ENCODE measurements around the gene ZPLD1.

Gene ZPLD1

GRCh38 chr3:102447272-102447671, 12.5 kb downstream of the ZPLD1 start:
- Mint-ChIP-seq H3K27ac (no peak overlapping the region), H3K27me3 (no peaks in the 10 kb centered on the region), H3K36me3 (no peaks in the 10 kb centered on the region), H3K9me3 (no peaks in the 10 kb centered on the region), H3K4me3 (no peak overlapping the region), H3K4me1 (peaks cover 3% of the 10 kb centered on the region)
- ATAC-seq (ENCODE audit: low read depth) (no peak), DNase-seq (ENCODE audit: low spot score in 2 of 2) (no peak)

DNA sequence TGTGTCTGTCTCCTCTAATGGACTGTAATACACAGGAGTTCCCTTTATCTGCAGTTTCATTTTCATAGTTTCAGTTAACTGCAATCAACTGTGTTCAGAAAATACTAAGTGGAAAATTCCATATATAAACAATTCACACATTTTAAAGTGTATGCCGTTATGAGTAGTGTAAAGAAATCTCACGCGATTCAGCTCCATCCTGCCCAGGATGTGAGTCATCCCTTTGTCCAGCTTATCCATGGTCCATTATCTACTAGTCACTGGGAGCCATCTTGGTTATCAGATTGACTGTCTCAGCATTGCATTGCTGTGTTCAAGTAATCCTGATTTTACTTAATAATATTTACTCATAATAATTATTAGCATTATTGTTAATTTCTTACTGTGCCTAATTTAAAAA, 14.5 kb downstream of the ZPLD1 start:
- Mint-ChIP-seq H3K4me3 (no peak overlapping the region), H3K9me3 (no peaks in the 10 kb centered on the region), H3K4me1 (peaks cover 3% of the 10 kb centered on the region), H3K27ac (no peak overlapping the region), H3K27me3 (no peaks in the 10 kb centered on the region), H3K36me3 (no peaks in the 10 kb centered on the region)
- DNase-seq (ENCODE audit: low spot score in 2 of 2), result no peak
- ATAC-seq (ENCODE audit: low read depth), result no peak

DNA sequence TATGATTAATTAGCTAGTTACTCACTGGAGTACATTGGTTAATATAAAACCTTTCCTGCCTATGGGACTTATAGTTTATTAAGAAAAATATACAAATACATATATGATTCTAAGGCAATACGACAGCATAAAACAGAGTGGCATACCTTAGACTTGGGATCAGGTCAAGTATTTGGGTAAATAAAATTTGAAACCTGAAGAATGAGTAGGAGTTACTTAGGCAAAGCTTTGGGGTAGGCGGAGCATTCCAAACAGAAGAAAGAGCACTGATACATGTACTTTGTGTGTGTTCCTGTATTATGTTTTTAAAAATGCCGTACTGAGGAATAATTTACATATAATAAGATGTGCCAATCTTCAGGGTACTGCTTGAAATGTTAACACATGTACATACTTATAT, 15.1 kb downstream of the ZPLD1 start:
- Mint-ChIP-seq H3K27ac (no peak overlapping the region), H3K4me1 (peaks cover 3% of the 10 kb centered on the region), H3K36me3 (no peaks in the 10 kb centered on the region), H3K4me3 (no peak overlapping the region), H3K9me3 (no peaks in the 10 kb centered on the region), H3K27me3 (no peaks in the 10 kb centered on the region)
- DNase-seq (ENCODE audit: low spot score in 2 of 2) (no peak), ATAC-seq (ENCODE audit: low read depth) (no peak)

DNA sequence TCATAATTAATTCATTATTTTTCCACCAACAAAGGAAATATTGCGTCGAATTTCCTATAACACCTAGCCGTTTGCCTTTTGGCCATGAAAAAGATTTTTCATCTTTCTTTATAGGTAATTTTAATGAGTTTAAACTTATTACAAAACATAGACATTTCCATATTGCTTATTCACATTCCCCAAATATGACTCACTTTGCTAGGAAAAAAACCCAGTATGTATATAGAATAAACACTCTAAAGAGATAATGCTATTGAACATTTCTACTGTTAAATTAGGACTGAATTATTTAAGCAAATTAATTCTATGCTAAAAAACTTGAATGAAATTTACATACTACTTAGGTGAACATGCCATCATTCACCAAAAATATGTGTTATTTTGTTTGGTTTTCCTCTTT, 16.2 kb downstream of the ZPLD1 start:
- no peaks in the 10 kb centered on the region for H3K36me3 Mint-ChIP-seq
- H3K4me1 Mint-ChIP-seq, result peaks cover 3% of the 10 kb centered on the region
- no peaks in the 10 kb centered on the region for H3K9me3 Mint-ChIP-seq
- H3K27me3 Mint-ChIP-seq, result peaks cover 2% of the 10 kb centered on the region
- no peak overlapping the region for H3K4me3 Mint-ChIP-seq
- ATAC-seq (ENCODE audit: low read depth), result no peak
- H3K27ac Mint-ChIP-seq, result no peak overlapping the region
- DNase-seq (ENCODE audit: low spot score in 2 of 2), result no peak

DNA sequence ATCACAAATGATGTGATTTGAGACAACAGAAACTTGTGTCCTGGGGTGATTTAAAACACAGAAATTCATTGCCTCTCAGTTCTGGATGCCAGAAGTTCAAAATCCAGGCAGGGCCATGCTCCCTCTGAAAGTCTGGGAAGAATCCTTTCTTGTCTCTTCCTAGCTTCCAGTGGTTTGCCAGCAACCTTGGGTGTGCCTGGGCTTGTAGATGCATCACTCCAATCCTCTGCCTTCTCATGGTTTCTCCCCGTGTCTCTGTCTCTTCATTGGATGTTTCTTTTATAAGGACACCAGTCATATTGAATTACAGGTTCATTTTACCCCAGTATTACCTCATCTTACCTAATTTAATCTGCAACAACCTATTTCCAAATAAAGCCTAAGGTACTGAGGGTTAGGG, 16.7 kb downstream of the ZPLD1 start:
- ATAC-seq (ENCODE audit: low read depth) (no peak), DNase-seq (ENCODE audit: low spot score in 2 of 2) (no peak)
- Mint-ChIP-seq H3K9me3 (no peaks in the 10 kb centered on the region), H3K27me3 (peaks cover 2% of the 10 kb centered on the region), H3K27ac (no peak overlapping the region), H3K36me3 (no peaks in the 10 kb centered on the region), H3K4me3 (no peak overlapping the region), H3K4me1 (peaks cover 3% of the 10 kb centered on the region)

DNA sequence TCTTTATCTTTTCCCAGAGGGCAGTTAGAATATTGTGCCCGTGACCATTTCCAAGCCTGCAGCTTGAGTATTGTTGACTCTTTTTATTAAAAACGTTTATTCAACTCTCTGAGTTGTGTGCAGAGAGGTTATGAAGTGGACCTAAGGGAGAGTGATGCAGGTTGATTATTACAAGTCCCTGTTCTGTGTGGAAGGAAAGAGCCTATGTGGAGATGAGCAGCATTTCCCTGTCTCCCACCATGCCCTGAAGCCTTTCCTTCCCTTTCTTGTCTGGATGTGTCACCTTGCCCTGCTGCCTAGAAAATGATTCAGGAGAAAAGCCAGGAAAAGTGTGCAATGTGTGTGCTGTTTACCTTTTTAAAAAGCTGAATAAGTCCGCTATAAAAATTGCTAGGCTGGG, 19.4 kb downstream of the ZPLD1 start:
- H3K36me3 Mint-ChIP-seq, result no peaks in the 10 kb centered on the region
- H3K27ac Mint-ChIP-seq, result no peak overlapping the region
- H3K4me1 Mint-ChIP-seq, result peaks cover under 1% of the 10 kb centered on the region
- ATAC-seq (ENCODE audit: low read depth), result no peak
- no peak overlapping the region for H3K4me3 Mint-ChIP-seq
- no peak for DNase-seq (ENCODE audit: low spot score in 2 of 2)
- peaks cover 2% of the 10 kb centered on the region for H3K27me3 Mint-ChIP-seq
- H3K9me3 Mint-ChIP-seq, result no peaks in the 10 kb centered on the region

GRCh38 chr3:102457644-102458043, 22.8 kb downstream of the ZPLD1 start:
- no peaks in the 10 kb centered on the region for H3K4me1 Mint-ChIP-seq
- H3K27me3 Mint-ChIP-seq, result peaks cover 3% of the 10 kb centered on the region
- ATAC-seq (ENCODE audit: low read depth) (no peak), DNase-seq (ENCODE audit: low spot score in 2 of 2) (no peak)
- no peak overlapping the region for H3K27ac Mint-ChIP-seq
- no peaks in the 10 kb centered on the region for H3K36me3 Mint-ChIP-seq
- no peaks in the 10 kb centered on the region for H3K9me3 Mint-ChIP-seq
- no peak overlapping the region for H3K4me3 Mint-ChIP-seq

- no peaks in the 10 kb centered on the region for H3K36me3 Mint-ChIP-seq
- H3K27ac Mint-ChIP-seq, result no peak overlapping the region
- peaks cover 2% of the 10 kb centered on the region for H3K27me3 Mint-ChIP-seq
- no peak overlapping the region for H3K4me3 Mint-ChIP-seq
- H3K4me1 Mint-ChIP-seq, result no peaks in the 10 kb centered on the region
- ATAC-seq (ENCODE audit: low read depth) (no peak), DNase-seq (ENCODE audit: low spot score in 2 of 2) (no peak)
- H3K9me3 Mint-ChIP-seq, result no peaks in the 10 kb centered on the region
These were observed 25.8 kb downstream of the ZPLD1 start for GRCh38 chr3:102460579-102460978.

GRCh38 chr3:102464261-102464660, 29.4 kb downstream of the ZPLD1 start:
- Mint-ChIP-seq H3K36me3 (no peaks in the 10 kb centered on the region), H3K27ac (no peak overlapping the region), H3K4me3 (no peak overlapping the region), H3K27me3 (peaks cover 6% of the 10 kb centered on the region), H3K4me1 (no peaks in the 10 kb centered on the region), H3K9me3 (no peaks in the 10 kb centered on the region)
- ATAC-seq (ENCODE audit: low read depth) (no peak), DNase-seq (ENCODE audit: low spot score in 2 of 2) (no peak)

- Mint-ChIP-seq H3K4me3 (no peak overlapping the region), H3K27me3 (peaks cover 5% of the 10 kb centered on the region), H3K27ac (no peak overlapping the region), H3K4me1 (no peaks in the 10 kb centered on the region), H3K9me3 (no peaks in the 10 kb centered on the region), H3K36me3 (no peaks in the 10 kb centered on the region)
- ATAC-seq (ENCODE audit: low read depth), result no peak
- no peak for DNase-seq (ENCODE audit: low spot score in 2 of 2)
These were observed 31.2 kb downstream of the ZPLD1 start for GRCh38 chr3:102466001-102466400.

DNA sequence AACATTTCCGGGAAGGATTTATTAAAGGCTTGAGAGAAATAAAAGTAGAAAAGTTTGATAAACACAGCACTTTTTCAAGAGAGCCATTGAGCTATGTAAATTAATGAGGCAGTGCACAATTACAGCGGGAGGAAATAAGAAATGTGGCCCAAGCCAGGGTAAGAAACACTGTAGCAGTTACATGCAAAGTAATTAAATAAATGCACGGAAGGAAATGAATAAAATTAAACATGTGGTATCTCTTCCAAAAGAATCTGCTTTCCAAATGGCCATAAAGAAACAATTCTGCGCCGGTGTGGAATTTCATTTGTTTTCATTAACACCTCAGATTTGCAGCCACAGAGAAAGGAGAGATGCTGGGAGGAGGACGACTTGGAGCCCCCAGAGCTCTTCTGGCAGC, 35.3 kb downstream of the ZPLD1 start:
- no peak for ATAC-seq (ENCODE audit: low read depth)
- Mint-ChIP-seq H3K9me3 (no peaks in the 10 kb centered on the region), H3K4me1 (no peaks in the 10 kb centered on the region), H3K27me3 (peaks cover 7% of the 10 kb centered on the region), H3K27ac (no peak overlapping the region), H3K36me3 (no peaks in the 10 kb centered on the region), H3K4me3 (no peak overlapping the region)
- no peak for DNase-seq (ENCODE audit: low spot score in 2 of 2)

DNA sequence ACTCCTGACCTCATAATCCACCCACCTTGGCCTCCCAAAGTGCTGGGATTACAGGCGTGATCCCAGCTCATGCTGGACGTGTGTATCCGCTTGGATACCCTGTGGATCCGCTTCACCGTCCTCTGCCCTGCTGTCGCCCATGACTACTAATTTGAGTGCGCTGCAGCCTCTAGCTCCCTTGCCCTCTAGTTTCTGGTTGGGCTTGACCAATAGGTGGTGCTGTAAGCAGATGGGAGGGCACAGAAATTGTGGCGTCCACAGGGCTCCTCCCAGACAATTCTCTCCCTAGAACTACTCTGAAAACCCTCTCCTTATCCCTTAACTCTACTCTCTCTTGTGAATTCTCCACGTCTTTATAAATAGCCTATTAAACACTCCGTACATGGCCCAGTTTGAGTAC, 36.2 kb downstream of the ZPLD1 start:
- peaks cover 5% of the 10 kb centered on the region for H3K27me3 Mint-ChIP-seq
- H3K9me3 Mint-ChIP-seq, result no peaks in the 10 kb centered on the region
- H3K4me1 Mint-ChIP-seq, result no peaks in the 10 kb centered on the region
- no peak overlapping the region for H3K4me3 Mint-ChIP-seq
- no peak for ATAC-seq (ENCODE audit: low read depth)
- H3K36me3 Mint-ChIP-seq, result no peaks in the 10 kb centered on the region
- DNase-seq (ENCODE audit: low spot score in 2 of 2), result no peak
- no peak overlapping the region for H3K27ac Mint-ChIP-seq

DNA sequence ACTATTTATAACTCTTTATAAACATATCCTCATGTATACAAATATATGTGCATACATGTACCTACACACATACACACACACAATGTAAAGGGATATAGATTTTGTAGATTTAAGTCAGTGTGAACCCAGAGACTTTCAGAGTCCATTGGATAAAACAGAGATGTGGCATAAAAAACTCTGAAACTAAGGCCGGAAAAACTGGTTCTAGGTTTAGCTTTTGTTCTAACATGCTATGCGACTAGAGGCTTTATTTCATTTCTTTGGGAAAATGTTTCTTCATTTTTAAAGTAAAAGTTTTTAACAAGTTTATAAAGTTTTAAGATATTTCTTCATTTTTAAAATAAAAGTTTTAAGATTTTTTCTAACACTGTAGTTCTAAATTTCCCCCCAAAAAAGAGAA, 36.7 kb downstream of the ZPLD1 start:
- DNase-seq (ENCODE audit: low spot score in 2 of 2) (no peak), ATAC-seq (ENCODE audit: low read depth) (no peak)
- Mint-ChIP-seq H3K4me3 (no peak overlapping the region), H3K36me3 (no peaks in the 10 kb centered on the region), H3K27ac (no peak overlapping the region), H3K4me1 (no peaks in the 10 kb centered on the region), H3K27me3 (peaks cover 3% of the 10 kb centered on the region), H3K9me3 (no peaks in the 10 kb centered on the region)

DNA sequence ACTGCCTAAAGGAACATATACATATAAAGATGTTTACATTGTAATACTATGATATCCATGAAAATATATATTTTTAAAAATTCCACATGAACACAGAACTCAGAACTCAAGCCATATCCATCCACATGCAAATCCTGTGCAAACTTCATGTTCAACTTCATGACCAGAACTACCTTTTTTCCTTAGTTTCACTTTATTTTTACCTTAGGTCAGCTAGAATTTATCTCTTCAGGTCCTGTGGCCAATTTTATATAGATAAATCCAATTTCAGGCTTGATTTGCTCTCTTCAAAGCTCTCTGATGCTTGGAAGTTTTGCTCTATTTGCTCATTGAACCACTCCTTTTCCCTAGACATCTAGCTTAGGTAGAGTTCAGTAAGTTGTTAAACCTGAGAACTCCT, 38.8 kb downstream of the ZPLD1 start:
- H3K27me3 Mint-ChIP-seq, result peaks cover 2% of the 10 kb centered on the region
- H3K36me3 Mint-ChIP-seq, result no peaks in the 10 kb centered on the region
- H3K27ac Mint-ChIP-seq, result no peak overlapping the region
- no peak overlapping the region for H3K4me3 Mint-ChIP-seq
- DNase-seq (ENCODE audit: low spot score in 2 of 2) (no peak), ATAC-seq (ENCODE audit: low read depth) (no peak)
- H3K9me3 Mint-ChIP-seq, result no peaks in the 10 kb centered on the region
- H3K4me1 Mint-ChIP-seq, result no peaks in the 10 kb centered on the region

- no peaks in the 10 kb centered on the region for H3K4me1 Mint-ChIP-seq
- H3K36me3 Mint-ChIP-seq, result no peaks in the 10 kb centered on the region
- DNase-seq (ENCODE audit: low spot score in 2 of 2), result no peak
These were observed 39.4 kb downstream of the ZPLD1 start for GRCh38 chr3:102474207-102474606.

GRCh38 chr3:102476198-102476597, 41.4 kb downstream of the ZPLD1 start:
- no peak for DNase-seq (ENCODE audit: low spot score in 2 of 2)
- Mint-ChIP-seq H3K36me3 (no peaks in the 10 kb centered on the region), H3K9me3 (no peaks in the 10 kb centered on the region), H3K4me3 (no peak overlapping the region), H3K27me3 (peaks cover under 1% of the 10 kb centered on the region), H3K27ac (no peak overlapping the region), H3K4me1 (no peaks in the 10 kb centered on the region)
- no peak for ATAC-seq (ENCODE audit: low read depth)

More at GRCh38 chr3:102474207-102474606, 39.4 kb downstream of the ZPLD1 start:
- no peak for ATAC-seq (ENCODE audit: low read depth)
- Mint-ChIP-seq H3K9me3 (no peaks in the 10 kb centered on the region), H3K27ac (no peak overlapping the region), H3K4me3 (no peak overlapping the region), H3K27me3 (peaks cover 2% of the 10 kb centered on the region)
